Liver (tissue), 9 donors: ENCODE measurements around the gene NUDT1. TPM values are rescaled to one million over a fixed set of nuclear protein-coding genes. Genes with fewer than 3 reads are reported as not detected.

ENCODE experiments used
- DNase-seq: peaks from one replicate; pipeline ENCODE4 v3.0.0-alpha.2; 2017; ENCODE audit warnings: low spot score
- H3K27ac ChIP-seq, 2 donors: one replicate each; pipeline ENCODE4 v1.7.0; 2013; ENCODE audit warnings: inconsistent platforms in 2 of 2, low read length in 2 of 2, control low read depth in 1 of 2, low read depth in 1 of 2, mild to moderate bottlenecking in 1 of 2
- H3K27me3 ChIP-seq, 4 donors: one replicate each; pipeline versions ENCODE4 v1.6.1 to v1.7.0; 2013; ENCODE audit warnings: low read length in 3 of 4, inconsistent platforms in 1 of 4, mild to moderate bottlenecking in 1 of 4, moderate library complexity in 1 of 4; ENCODE audit not compliant: control insufficient read depth in 4 of 4, insufficient read depth in 4 of 4
- H3K36me3 ChIP-seq, 4 donors: one replicate each; pipeline versions ENCODE4 v1.6.1 to v1.7.0; 2013; ENCODE audit warnings: low read length in 3 of 4, mild to moderate bottlenecking in 3 of 4, low read depth in 1 of 4, moderate library complexity in 1 of 4; ENCODE audit not compliant: control insufficient read depth in 4 of 4, insufficient read depth in 3 of 4
- H3K4me1 ChIP-seq, 4 donors: one replicate each; pipeline versions ENCODE4 v1.6.1 to v1.7.0; 2013; ENCODE audit warnings: low read length in 3 of 4, mild to moderate bottlenecking in 3 of 4, moderate library complexity in 1 of 4; ENCODE audit not compliant: control insufficient read depth in 4 of 4, insufficient read depth in 4 of 4
- H3K4me3 ChIP-seq, 3 donors: one replicate each; pipeline versions ENCODE4 v1.6.1 to v1.7.0; 2013; ENCODE audit warnings: low read length in 3 of 3, control low read depth in 1 of 3, low read depth in 1 of 3, mild to moderate bottlenecking in 1 of 3
- H3K9ac ChIP-seq, 2 donors: one replicate each; pipeline ENCODE4 v1.7.0; 2013; ENCODE audit warnings: low read length in 2 of 2, mild to moderate bottlenecking in 2 of 2, moderate library complexity in 2 of 2, control low read depth in 1 of 2, low read depth in 1 of 2
- H3K9me3 ChIP-seq, 4 donors: one replicate each; pipeline versions ENCODE4 v1.6.1 to v1.7.0; 2013; ENCODE audit warnings: low read length in 3 of 4; ENCODE audit not compliant: control insufficient read depth in 4 of 4
- ATF3 ChIP-seq: IDR thresholded peaks from 2 replicates; pipeline ENCODE4 v1.6.1; 2016; ENCODE audit warnings: antibody characterized with exemption
- CTCF ChIP-seq: fragments of 150-350 bp; IDR thresholded peaks from 2 replicates; pipeline ENCODE4 v1.5.1; 2017; ENCODE audit warnings: improper control_type of control experiment, low read depth, low read length; ENCODE audit not compliant: missing input control
- EGR1 ChIP-seq, 2 donors: IDR thresholded peaks; 2 replicates each; pipeline ENCODE4 v1.6.1; 2016 to 2018; ENCODE audit warnings: antibody characterized with exemption in 2 of 2, low read depth in 2 of 2
- FOXA1 ChIP-seq: IDR thresholded peaks from 2 replicates; pipeline ENCODE4 v1.6.1; 2016; ENCODE audit warnings: antibody characterized with exemption
- FOXA2 ChIP-seq: IDR thresholded peaks from 2 replicates; pipeline ENCODE4 v1.6.1; 2016; ENCODE audit warnings: antibody characterized with exemption
- GABPA ChIP-seq, 2 donors: IDR thresholded peaks in 1 of 2; conservative IDR thresholded peaks in 1 of 2; 2 replicates each; pipeline ENCODE4 v1.6.1; 2016; ENCODE audit warnings: antibody characterized with exemption in 2 of 2, mild to moderate bottlenecking in 1 of 2, moderate library complexity in 1 of 2
- HNF4A ChIP-seq, 2 donors: conservative IDR thresholded peaks; 2 replicates each; pipeline ENCODE4 v1.6.1; 2016; ENCODE audit warnings: antibody characterized with exemption in 2 of 2, mild to moderate bottlenecking in 2 of 2
- HNF4G ChIP-seq: IDR thresholded peaks from 2 replicates; pipeline ENCODE4 v1.6.1; 2016; ENCODE audit warnings: antibody characterized with exemption
- JUND ChIP-seq, 2 donors: IDR thresholded peaks; 2 replicates each; pipeline ENCODE4 v1.6.1; 2016; ENCODE audit warnings: antibody characterized with exemption in 2 of 2
- MAX ChIP-seq: IDR thresholded peaks from 2 replicates; pipeline ENCODE4 v1.6.1; 2016; ENCODE audit warnings: antibody characterized with exemption
- NR2F2 ChIP-seq: IDR thresholded peaks from 2 replicates; pipeline ENCODE4 v1.6.1; 2016; ENCODE audit warnings: antibody characterized with exemption
- RAD21 ChIP-seq, 2 donors: IDR thresholded peaks; 2 replicates each; pipeline ENCODE4 v1.6.1; 2016; ENCODE audit warnings: antibody characterized with exemption in 2 of 2, mild to moderate bottlenecking in 2 of 2
- RXRA ChIP-seq, 2 donors: IDR thresholded peaks; 2 replicates each; pipeline ENCODE4 v1.6.1; 2017 to 2018; ENCODE audit warnings: antibody characterized with exemption in 2 of 2, mild to moderate bottlenecking in 1 of 2
- SP1 ChIP-seq: IDR thresholded peaks from 2 replicates; pipeline ENCODE4 v1.6.1; 2018; ENCODE audit warnings: antibody characterized with exemption, mild to moderate bottlenecking
- TAF1 ChIP-seq: conservative IDR thresholded peaks from 2 replicates; pipeline ENCODE4 v1.6.1; 2016; ENCODE audit warnings: antibody characterized with exemption, mild to moderate bottlenecking
- YY1 ChIP-seq: IDR thresholded peaks from 2 replicates; pipeline ENCODE4 v1.6.1; 2016; ENCODE audit warnings: antibody characterized with exemption, mild to moderate bottlenecking
- WGBS: extraction: QIAGEN DNeasy Blood & Tissue Kit; methylation state at CpG from one replicate; pipeline ENCODE4 v1.1.7; 2013; 5-methylcytosine and 5-hydroxymethylcytosine counted together
- polyA plus RNA-seq, 2 donors: library from polyadenylated mRNA; stranded (reverse) in 1 of 2; unstranded in 1 of 2; fragments of 200-250 nt in 1 of 2; fragments of >200 nt in 1 of 2; fragmentation: Nextera tagmentation in 1 of 2; extraction: Ambion mirVana in 1 of 2; gene quantifications; one replicate each; pipeline versions ENCODE4 v1.2.1 to v1.2.3, GENCODE V29; 2013 to 2015
- total RNA-seq, 2 donors: library from RNA; depleted of rRNA; stranded (reverse); fragments of >200 nt; gene quantifications; one replicate each; pipeline ENCODE4 v1.2.3, GENCODE V29; 2014
- TF ChIP-seq, protein P1 (sequence below): IDR thresholded peaks from 2 replicates; pipeline ENCODE4 v1.6.1; 2016; ENCODE audit warnings: antibody characterized with exemption
- TF ChIP-seq, protein P2 (sequence below): IDR thresholded peaks from 2 replicates; pipeline ENCODE4 v1.6.1; 2016; ENCODE audit warnings: antibody characterized with exemption, mild to moderate bottlenecking
- donor health status: healthy.
- donor health status: healthy.
- donor health status: healthy.
- donor health status: healthy.
- donor health status: healthy.

The NUDT1 gene
- total and polyA plus RNA-seq, 4 donors, result 1.0 to 22.3 (median 3.1) TPM

GRCh38 chr7:2228921-2229320 lies 13.1 kb upstream of the NUDT1 start:
- Histone ChIP-seq H3K27me3 (no peaks in the 10 kb centered on the region), H3K4me3 (no peak overlapping the region), H3K27ac (no peak overlapping the region), H3K4me1 (peaks cover 0 to 17% (median 16%) of the 10 kb centered on the region in 4 donors), H3K9ac (no peak overlapping the region), H3K36me3 (peaks cover 2 to 33% (median 7%) of the 10 kb centered on the region in 4 donors), H3K9me3 (no peaks in the 10 kb centered on the region)
- DNase-seq, result no peak
- 89% methylated on average over 8 of the region's 8 CpGs for WGBS
- TF ChIP-seq RAD21 (IDR thresholded peaks at IDR 0.05) (no peak), FOXA1 (no peak), EGR1 (IDR thresholded peaks at IDR 0.05; ENCODE audit: low read depth in 2 of 2) (no peak), SP1 (no peak), YY1 (no peak), RXRA (IDR thresholded peaks at IDR 0.05) (no peak), FOXA2 (no peak), ATF3 (no peak), CTCF (no peak), HNF4A (conservative IDR thresholded peaks at IDR 0.05) (no peak), MAX (no peak), NR2F2 (no peak), HNF4G (no peak), GABPA (IDR thresholded peaks at IDR 0.05 in 1 of 2, conservative IDR thresholded peaks at IDR 0.05 in 1 of 2) (no peak), JUND (IDR thresholded peaks at IDR 0.05) (no peak), TAF1 (no peak)
- TF ChIP-seq, protein P1, sequence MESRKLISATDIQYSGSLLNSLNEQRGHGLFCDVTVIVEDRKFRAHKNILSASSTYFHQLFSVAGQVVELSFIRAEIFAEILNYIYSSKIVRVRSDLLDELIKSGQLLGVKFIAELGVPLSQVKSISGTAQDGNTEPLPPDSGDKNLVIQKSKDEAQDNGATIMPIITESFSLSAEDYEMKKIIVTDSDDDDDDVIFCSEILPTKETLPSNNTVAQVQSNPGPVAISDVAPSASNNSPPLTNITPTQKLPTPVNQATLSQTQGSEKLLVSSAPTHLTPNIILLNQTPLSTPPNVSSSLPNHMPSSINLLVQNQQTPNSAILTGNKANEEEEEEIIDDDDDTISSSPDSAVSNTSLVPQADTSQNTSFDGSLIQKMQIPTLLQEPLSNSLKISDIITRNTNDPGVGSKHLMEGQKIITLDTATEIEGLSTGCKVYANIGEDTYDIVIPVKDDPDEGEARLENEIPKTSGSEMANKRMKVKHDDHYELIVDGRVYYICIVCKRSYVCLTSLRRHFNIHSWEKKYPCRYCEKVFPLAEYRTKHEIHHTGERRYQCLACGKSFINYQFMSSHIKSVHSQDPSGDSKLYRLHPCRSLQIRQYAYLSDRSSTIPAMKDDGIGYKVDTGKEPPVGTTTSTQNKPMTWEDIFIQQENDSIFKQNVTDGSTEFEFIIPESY, result no peak
- TF ChIP-seq, protein P2, sequence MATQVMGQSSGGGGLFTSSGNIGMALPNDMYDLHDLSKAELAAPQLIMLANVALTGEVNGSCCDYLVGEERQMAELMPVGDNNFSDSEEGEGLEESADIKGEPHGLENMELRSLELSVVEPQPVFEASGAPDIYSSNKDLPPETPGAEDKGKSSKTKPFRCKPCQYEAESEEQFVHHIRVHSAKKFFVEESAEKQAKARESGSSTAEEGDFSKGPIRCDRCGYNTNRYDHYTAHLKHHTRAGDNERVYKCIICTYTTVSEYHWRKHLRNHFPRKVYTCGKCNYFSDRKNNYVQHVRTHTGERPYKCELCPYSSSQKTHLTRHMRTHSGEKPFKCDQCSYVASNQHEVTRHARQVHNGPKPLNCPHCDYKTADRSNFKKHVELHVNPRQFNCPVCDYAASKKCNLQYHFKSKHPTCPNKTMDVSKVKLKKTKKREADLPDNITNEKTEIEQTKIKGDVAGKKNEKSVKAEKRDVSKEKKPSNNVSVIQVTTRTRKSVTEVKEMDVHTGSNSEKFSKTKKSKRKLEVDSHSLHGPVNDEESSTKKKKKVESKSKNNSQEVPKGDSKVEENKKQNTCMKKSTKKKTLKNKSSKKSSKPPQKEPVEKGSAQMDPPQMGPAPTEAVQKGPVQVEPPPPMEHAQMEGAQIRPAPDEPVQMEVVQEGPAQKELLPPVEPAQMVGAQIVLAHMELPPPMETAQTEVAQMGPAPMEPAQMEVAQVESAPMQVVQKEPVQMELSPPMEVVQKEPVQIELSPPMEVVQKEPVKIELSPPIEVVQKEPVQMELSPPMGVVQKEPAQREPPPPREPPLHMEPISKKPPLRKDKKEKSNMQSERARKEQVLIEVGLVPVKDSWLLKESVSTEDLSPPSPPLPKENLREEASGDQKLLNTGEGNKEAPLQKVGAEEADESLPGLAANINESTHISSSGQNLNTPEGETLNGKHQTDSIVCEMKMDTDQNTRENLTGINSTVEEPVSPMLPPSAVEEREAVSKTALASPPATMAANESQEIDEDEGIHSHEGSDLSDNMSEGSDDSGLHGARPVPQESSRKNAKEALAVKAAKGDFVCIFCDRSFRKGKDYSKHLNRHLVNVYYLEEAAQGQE, result no peak
